NCI-H446 (cell line): ENCODE measurements around the gene HNRNPA3.
"Not testable (repeated sequence)": the region's sequence is repeated elsewhere in the genome, so short reads cannot be mapped to it uniquely, and the experiment has no call there.

Experiments used
- DNase-seq, 2 experiments: peaks; one replicate each; lab custom pipeline; 2025; lab: John Stamatoyannopoulos, UW

Gene HNRNPA3

GRCh38 chr2:177234267-177234666 is 21.7 kb downstream of the HNRNPA3 start:
- no peak for DNase-seq

- DNase-seq: no peak
These were observed 23.4 kb downstream of the HNRNPA3 start for GRCh38 chr2:177235855-177236437.

GRCh38 chr2:177237932-177238331 is 25.3 kb downstream of the HNRNPA3 start:
- no peak for DNase-seq

GRCh38 chr2:177239053-177239452 is 26.5 kb downstream of the HNRNPA3 start:
- no peak for DNase-seq

- peak; percentile 21 to 67 for DNase-seq
These were observed 27.5 kb downstream of the HNRNPA3 start for GRCh38 chr2:177239932-177240630.

- DNase-seq: no peak
These were observed 29.1 kb downstream of the HNRNPA3 start for GRCh38 chr2:177241711-177242120.

GRCh38 chr2:177242121-177242987 is 29.8 kb downstream of the HNRNPA3 start:
- peak in 1 of 2 experiments; percentile 61 for DNase-seq

GRCh38 chr2:177243073-177243472 is 30.5 kb downstream of the HNRNPA3 start:
- DNase-seq: no peak

- DNase-seq: no peak
These were observed 30.9 kb downstream of the HNRNPA3 start for GRCh38 chr2:177243476-177243875.

- no peak for DNase-seq
These were observed 31.7 kb downstream of the HNRNPA3 start for GRCh38 chr2:177244244-177244771.

GRCh38 chr2:177245010-177245422 is 32.4 kb downstream of the HNRNPA3 start:
- DNase-seq: no peak

- DNase-seq: no peak
These were observed 33.4 kb downstream of the HNRNPA3 start for GRCh38 chr2:177246000-177246399.

GRCh38 chr2:177246523-177247030 is 34.0 kb downstream of the HNRNPA3 start:
- not testable (repeated sequence) for DNase-seq

GRCh38 chr2:177247693-177248262 is 35.2 kb downstream of the HNRNPA3 start:
- DNase-seq: no peak

- DNase-seq: no peak
These were observed 36.4 kb downstream of the HNRNPA3 start for GRCh38 chr2:177249038-177249437.

- no peak for DNase-seq
These were observed 37.9 kb downstream of the HNRNPA3 start for GRCh38 chr2:177250461-177250860.

GRCh38 chr2:177251165-177251542 is 38.6 kb downstream of the HNRNPA3 start:
- no peak for DNase-seq

- DNase-seq: no peak
These were observed 40.4 kb downstream of the HNRNPA3 start for GRCh38 chr2:177252808-177253531.

- DNase-seq: no peak
These were observed 41.1 kb downstream of the HNRNPA3 start for GRCh38 chr2:177253704-177254103.

GRCh38 chr2:177254433-177255226 is 42.0 kb downstream of the HNRNPA3 start:
- DNase-seq: no peak

GRCh38 chr2:177255227-177255601 is 42.6 kb downstream of the HNRNPA3 start:
- no peak for DNase-seq
